Fibroblast of the aortic adventitia (primary cell): ENCODE data around the gene DTX2. TPM values are rescaled to one million over a fixed set of nuclear protein-coding genes. Genes with fewer than 3 reads are reported as not detected.
"Not testable (repeated sequence)": the region's sequence is repeated elsewhere in the genome, so short reads cannot be mapped to it uniquely, and the experiment has no call there.

ENCODE experiments used
- DNase-seq: peaks from one replicate; pipeline ENCODE4 v3.0.0-alpha.2; 2010; ENCODE audit warnings: low read depth
- H3K4me3 ChIP-seq: 2 replicates; pipeline ENCODE4 v1.5.1; 2011; ENCODE audit warnings: low read depth, mild to moderate bottlenecking, control low read depth, low read length, moderate library complexity
- CTCF ChIP-seq: IDR thresholded peaks from 2 replicates; pipeline ENCODE4 v1.5.1; 2011; ENCODE audit warnings: mild to moderate bottlenecking, low read length, control low read depth, inconsistent platforms; ENCODE audit not compliant: insufficient read depth
- total RNA-seq: library from RNA; depleted of rRNA; stranded (reverse); fragments of >200 nt; gene quantifications from 2 replicates; pipeline ENCODE4 v1.2.3, GENCODE V29; 2012; ENCODE audit warnings: low replicate concordance

Gene DTX2
- total RNA-seq, 1 donor, result 6.6 TPM

GRCh38 chr7:76512941-76513816 is 51.7 kb downstream of the DTX2 start:
- TF ChIP-seq CTCF, result peak; percentile 42
- no peak for DNase-seq

GRCh38 chr7:76513817-76514799 is 52.6 kb downstream of the DTX2 start:
- H3K4me3 ChIP-seq, result no peak overlapping the region
- DNase-seq, result no peak
- TF ChIP-seq CTCF, result no peak

More at GRCh38 chr7:76512941-76513816, 51.7 kb downstream of the DTX2 start:
- H3K4me3 ChIP-seq, result no peak overlapping the region

GRCh38 chr7:76514926-76515771 is 53.6 kb downstream of the DTX2 start:
- DNase-seq, result no peak
- no peak for TF ChIP-seq CTCF
- H3K4me3 ChIP-seq, result no peak overlapping the region

- no peak for DNase-seq
- H3K4me3 ChIP-seq, result no peak overlapping the region
- TF ChIP-seq CTCF, result no peak
Observed at GRCh38 chr7:76515999-76516443, 54.5 kb downstream of the DTX2 start.

- not testable (repeated sequence) for DNase-seq, H3K4me3 ChIP-seq
Observed at GRCh38 chr7:76516932-76517331, 55.4 kb downstream of the DTX2 start.

- H3K4me3 ChIP-seq, DNase-seq: not testable (repeated sequence)
Observed at GRCh38 chr7:76526183-76526582, 64.7 kb downstream of the DTX2 start.

GRCh38 chr7:76531643-76532042 is 70.1 kb downstream of the DTX2 start:
- not testable (repeated sequence) for H3K4me3 ChIP-seq, DNase-seq

GRCh38 chr7:76543197-76543596 is 81.7 kb downstream of the DTX2 start, which contains the start of gene SPDYE16:
Gene SPDYE16 (minus strand): TSS chr7:76543297. CDS start chr7:76541459, 1,838 bp downstream.
- DNase-seq, result not testable (repeated sequence)

GRCh38 chr7:76549025-76549854 is 87.7 kb downstream of the DTX2 start:
- H3K4me3 ChIP-seq, result peak overlapping the region; percentile 71
- DNase-seq, result peak; percentile 89

More at GRCh38 chr7:76543197-76543596, 81.7 kb downstream of the DTX2 start, which contains the start of gene SPDYE16:
- not testable (repeated sequence) for H3K4me3 ChIP-seq

GRCh38 chr7:76549855-76550248 is 88.3 kb downstream of the DTX2 start:
- H3K4me3 ChIP-seq, result peak overlapping the region; percentile 71
- not testable (repeated sequence) for DNase-seq

- not testable (repeated sequence) for H3K4me3 ChIP-seq
Observed at GRCh38 chr7:76551992-76552391, 90.5 kb downstream of the DTX2 start.

More at GRCh38 chr7:76551992-76552391, 90.5 kb downstream of the DTX2 start:
- not testable (repeated sequence) for DNase-seq
